Measurements from ENCODE around the gene PRAMEF13.
"Not testable (repeated sequence)": the region's sequence is repeated elsewhere in the genome, so short reads cannot be mapped to it uniquely, and the experiment has no call there.

Gene PRAMEF13

GRCh38 chr1:13201309-13201708 lies at the start of gene PRAMEF13:
TSS of gene PRAMEF13 (minus strand) at chr1:13201409. CDS start at chr1:13199589, 1,820 bp downstream.
- DNase-seq, result not testable (repeated sequence)

GRCh38 chr1:13247122-13247521 lies 45.9 kb upstream of the PRAMEF13 start:
- DNase-seq, result peak; percentile 50

- DNase-seq, result peak; percentile 51
Observed at GRCh38 chr1:13246554-13246871, 45.3 kb upstream of the PRAMEF13 start.

- DNase-seq, result peak; percentile 63
Observed at GRCh38 chr1:13245841-13246553, 44.8 kb upstream of the PRAMEF13 start.

GRCh38 chr1:13243536-13244263 lies 42.5 kb upstream of the PRAMEF13 start:
- not testable (repeated sequence) for DNase-seq

- DNase-seq, result not testable (repeated sequence)
Observed at GRCh38 chr1:13239633-13240032, 38.4 kb upstream of the PRAMEF13 start.

GRCh38 chr1:13237572-13237971 lies 36.4 kb upstream of the PRAMEF13 start:
- DNase-seq, result not testable (repeated sequence)

GRCh38 chr1:13234057-13234456 lies 32.8 kb upstream of the PRAMEF13 start:
- DNase-seq, result not testable (repeated sequence)

GRCh38 chr1:13232056-13232455 lies 30.8 kb upstream of the PRAMEF13 start:
- not testable (repeated sequence) for DNase-seq

GRCh38 chr1:13231061-13231750 lies 30.0 kb upstream of the PRAMEF13 start:
- not testable (repeated sequence) for DNase-seq

- DNase-seq, result peak; percentile 57
Observed at GRCh38 chr1:13230601-13231000, 29.4 kb upstream of the PRAMEF13 start.

- DNase-seq, result not testable (repeated sequence)
Observed at GRCh38 chr1:13230096-13230495, 28.9 kb upstream of the PRAMEF13 start.

GRCh38 chr1:13228343-13228781 lies 27.2 kb upstream of the PRAMEF13 start:
- peak; percentile 77 for DNase-seq

- peak; percentile 57 for DNase-seq
Observed at GRCh38 chr1:13227271-13228055, 26.3 kb upstream of the PRAMEF13 start.

GRCh38 chr1:13225675-13226204 lies 24.5 kb upstream of the PRAMEF13 start, which contains the start of gene PRAMEF18:
TSS of gene PRAMEF18 (minus strand) at chr1:13226154. CDS start at chr1:13226106, 48 bp downstream.
- DNase-seq, result not testable (repeated sequence)

GRCh38 chr1:13224480-13225060 lies 23.4 kb upstream of the PRAMEF13 start:
- no peak for DNase-seq

GRCh38 chr1:13222788-13223187 lies 21.6 kb upstream of the PRAMEF13 start:
- DNase-seq, result not testable (repeated sequence)

- not testable (repeated sequence) for DNase-seq
Observed at GRCh38 chr1:13219203-13219602, 18.0 kb upstream of the PRAMEF13 start.

GRCh38 chr1:13216619-13217018 lies 15.4 kb upstream of the PRAMEF13 start:
- DNase-seq, result not testable (repeated sequence)

- not testable (repeated sequence) for DNase-seq
Observed at GRCh38 chr1:13208712-13209111, 7.5 kb upstream of the PRAMEF13 start.

GRCh38 chr1:13171548-13171947 lies 29.7 kb downstream of the PRAMEF13 start, which contains the start of gene PRAMEF9:
TSS of gene PRAMEF9 (plus strand) at chr1:13171848. CDS start at chr1:13175281, 3,433 bp downstream.
- not testable (repeated sequence) for DNase-seq

GRCh38 chr1:13165531-13165930 lies 35.7 kb downstream of the PRAMEF13 start, which contains the start of gene HNRNPCL4:
TSS of gene HNRNPCL4 (minus strand) at chr1:13165631. CDS start at chr1:13165467, 164 bp downstream.
- DNase-seq, result not testable (repeated sequence)
